Effector CD8-positive, alpha-beta T cell (primary cell): ENCODE results near the gene ATP6V1A.

ENCODE experiments used
- DNase-seq: peaks from one replicate; lab custom pipeline; 2025; lab: John Stamatoyannopoulos, UW
- total RNA-seq, 4 experiments: gene quantifications; one replicate each; lab custom pipeline; 2026; lab: John Stamatoyannopoulos, UW

The ATP6V1A gene
- total RNA-seq: 57.6 to 96.0 (median 80.1) reads per million in 4 experiments

GRCh38 chr3:113746548-113747282 is at the start of gene ATP6V1A:
TSS of gene ATP6V1A (plus strand) at chr3:113747035. CDS start at chr3:113778754, 31,719 bp downstream.
- peak; percentile 79 for DNase-seq

- no peak for DNase-seq
These were observed 49.2 kb upstream of the ATP6V1A start for GRCh38 chr3:113697500-113698090.

- no peak for DNase-seq
These were observed 48.6 kb upstream of the ATP6V1A start for GRCh38 chr3:113698213-113698742.

GRCh38 chr3:113698956-113699355 is 47.9 kb upstream of the ATP6V1A start:
- DNase-seq: no peak

- DNase-seq: no peak
These were observed 39.0 kb upstream of the ATP6V1A start for GRCh38 chr3:113707835-113708234.

- DNase-seq: no peak
These were observed 34.7 kb upstream of the ATP6V1A start for GRCh38 chr3:113712129-113712528.

GRCh38 chr3:113714702-113715101 is 32.1 kb upstream of the ATP6V1A start:
- no peak for DNase-seq

- no peak for DNase-seq
These were observed 29.5 kb upstream of the ATP6V1A start for GRCh38 chr3:113717308-113717707.

GRCh38 chr3:113717818-113718217 is 29.0 kb upstream of the ATP6V1A start:
- DNase-seq: no peak

GRCh38 chr3:113719294-113719693 is 27.5 kb upstream of the ATP6V1A start:
- DNase-seq: no peak

- no peak for DNase-seq
These were observed 27.1 kb upstream of the ATP6V1A start for GRCh38 chr3:113719758-113720157.

GRCh38 chr3:113721636-113722035 is 25.2 kb upstream of the ATP6V1A start:
- no peak for DNase-seq

- DNase-seq: no peak
These were observed 18.2 kb upstream of the ATP6V1A start for GRCh38 chr3:113728661-113729060.

- no peak for DNase-seq
These were observed 16.3 kb upstream of the ATP6V1A start for GRCh38 chr3:113730550-113730949.

GRCh38 chr3:113731694-113732093 is 15.1 kb upstream of the ATP6V1A start:
- no peak for DNase-seq

GRCh38 chr3:113736548-113737089 is 10.2 kb upstream of the ATP6V1A start:
- DNase-seq: peak; percentile 1

GRCh38 chr3:113741086-113741485 is 5.7 kb upstream of the ATP6V1A start:
- DNase-seq: no peak

- no peak for DNase-seq
These were observed 5.2 kb upstream of the ATP6V1A start for GRCh38 chr3:113741620-113742019.

- DNase-seq: no peak
These were observed 3.7 kb upstream of the ATP6V1A start for GRCh38 chr3:113743006-113743630.

- DNase-seq: peak; percentile 55
These were observed 1.7 kb upstream of the ATP6V1A start for GRCh38 chr3:113744941-113745755.

GRCh38 chr3:113745756-113746547 is 883 bp upstream of the ATP6V1A start, which contains the start of gene NAA50:
TSS of gene NAA50 (minus strand) at chr3:113746249. CDS start at chr3:113745949, 300 bp downstream.
- DNase-seq: peak; percentile 85
